GM23338 (cell line): ENCODE data around the gene MIDN.

Source experiments
- CREB1 ChIP-seq: fragments of 250-450 bp; sonication (Bioruptor Pico); IDR thresholded peaks from 2 replicates; pipeline ENCODE4 v1.5.0; 2020; ENCODE audit warnings: low read depth, mild to moderate bottlenecking, moderate library complexity
- CTCF ChIP-seq, 2 experiments: fragments of 200-600 bp in 1 of 2; sonication (generic) in 1 of 2; conservative IDR thresholded peaks; 2 replicates each; pipeline versions ENCODE4 v1.5.1 to v1.6.1; 2016 to 2017; ENCODE audit warnings: antibody characterized with exemption in 2 of 2, low read depth in 2 of 2, mild to moderate bottlenecking in 2 of 2, moderate library complexity in 1 of 2
- ETS1 ChIP-seq: IDR thresholded peaks from 2 replicates; pipeline ENCODE4 v1.6.1; 2016; ENCODE audit warnings: antibody characterized with exemption
- EZH2 ChIP-seq: fragments of 200-600 bp; sonication (generic); IDR thresholded peaks from one replicate; pipeline ENCODE4 v1.8.0; 2017; ENCODE audit warnings: antibody characterized with exemption, mild to moderate bottlenecking, low read depth; ENCODE audit not compliant: unreplicated experiment
- EZH2phosphoT487 ChIP-seq: fragments of 200-600 bp; sonication (generic); IDR thresholded peaks from one replicate; pipeline ENCODE4 v1.8.1; 2018; ENCODE audit warnings: antibody characterized with exemption; ENCODE audit not compliant: unreplicated experiment
- JUNB ChIP-seq: IDR thresholded peaks from one replicate; pipeline ENCODE4 v1.6.1; 2016; ENCODE audit warnings: antibody characterized with exemption; ENCODE audit not compliant: unreplicated experiment
- NANOG ChIP-seq: IDR thresholded peaks from 2 replicates; pipeline ENCODE4 v1.6.1; 2016; ENCODE audit warnings: antibody characterized with exemption, borderline replicate concordance
- POLR2AphosphoS5 ChIP-seq: IDR thresholded peaks from 2 replicates; pipeline ENCODE4 v1.6.1; 2016; ENCODE audit warnings: antibody characterized with exemption, low read depth
- REST ChIP-seq: IDR thresholded peaks from one replicate; pipeline ENCODE4 v1.6.1; 2018; ENCODE audit warnings: antibody characterized with exemption; ENCODE audit not compliant: unreplicated experiment
- ZNF114 ChIP-seq: fragments of 250-450 bp; sonication (Bioruptor Pico); IDR thresholded peaks from 2 replicates; pipeline ENCODE4 v1.5.0; 2020; ENCODE audit warnings: mild to moderate bottlenecking, moderate library complexity
- ZNF331 ChIP-seq: fragments of 250-450 bp; sonication (Bioruptor Pico); IDR thresholded peaks from 2 replicates; pipeline ENCODE4 v1.5.0; 2020; ENCODE audit warnings: low read depth, mild to moderate bottlenecking, moderate library complexity

- TF ChIP-seq REST (no peak), ZNF114 (CRISPR knock-in tag) (no peak), CTCF (conservative IDR thresholded peaks at IDR 0.05; ENCODE audit: low read depth in 2 of 2) (no peak), ETS1 (no peak), EZH2 (no peak), JUNB (no peak), POLR2AphosphoS5 (no peak; the same call in 1 of the 2 replicates), EZH2phosphoT487 (no peak), NANOG (no peak), CREB1 (CRISPR knock-in tag) (no peak), ZNF331 (no peak)
Observed at GRCh38 chr19:1228161-1228957, 20.0 kb upstream of the MIDN start.
